Measurements from ENCODE around the gene ZSCAN21. TPM values are rescaled to one million over a fixed set of nuclear protein-coding genes. Genes with fewer than 3 reads are reported as not detected.

The ZSCAN21 gene
- total RNA-seq, 2 experiments from 2014 or later, result 5.6 to 7.5 TPM

DNA sequence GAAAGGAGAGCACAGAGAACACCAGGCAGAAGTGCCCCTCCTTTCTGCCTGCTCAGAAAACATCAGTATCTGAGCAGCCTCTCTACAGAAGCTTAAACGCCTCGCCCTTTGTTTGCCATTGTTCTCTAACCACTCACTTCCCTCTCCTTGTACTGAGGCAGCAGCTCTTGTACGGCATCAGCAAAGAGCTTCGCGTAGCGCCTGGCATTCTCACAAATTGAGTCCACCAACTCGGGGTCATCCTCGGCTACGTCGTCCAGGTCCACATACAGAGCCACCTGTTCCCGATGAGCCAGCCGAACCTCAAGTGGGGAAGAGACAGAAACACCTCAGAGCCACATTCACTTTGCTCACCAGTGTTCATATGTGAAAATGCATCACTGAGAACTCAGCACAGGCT, 49.9 kb downstream of the ZSCAN21 start:
- Histone ChIP-seq H3K9me3 (ENCODE audit: low read length) (no peaks in the 10 kb centered on the region), H3K4me1 (ENCODE audit: insufficient read depth, low read length, poor library complexity, severe bottlenecking) (peaks cover 25% of the 10 kb centered on the region), H3K27ac (ENCODE audit: low read depth, low read length, poor library complexity, severe bottlenecking) (no peak overlapping the region), H3K4me3 (ENCODE audit: low read depth, low read length, poor library complexity, severe bottlenecking) (peak overlapping the region; percentile 90), H3K79me2 (ENCODE audit: insufficient read depth, low read depth, low read length) (peaks cover 56% of the 10 kb centered on the region), H3K9me2 (ENCODE audit: insufficient read depth, low read length) (no peaks in the 10 kb centered on the region), H2AFZ (ENCODE audit: low read length) (no peak overlapping the region), H3K4me2 (ENCODE audit: low read length) (peak overlapping the region; percentile 79), H4K20me1 (ENCODE audit: insufficient read depth, low read length) (peaks cover 38% of the 10 kb centered on the region), H3K36me3 (ENCODE audit: insufficient read depth, low read length) (peaks cover 64% of the 10 kb centered on the region)
- ChIA-PET CTCF (ENCODE audit: unreplicated experiment) (no interaction called here), POLR2A (interaction anchor here (0.7 kb wide), 1 partner anchor 713 kb away, joined by 3 read pairs; no protein-coding TSS in a partner anchor)
- BruUV-seq (replicated peaks), result no TSS peak
- intact Hi-C loops (cut with micrococcal nuclease; ENCODE audit: unreplicated experiment), result no loop called here
- TF ChIP-seq EZH2phosphoT487 (IDR thresholded peaks at IDR 0.05; ENCODE audit: borderline replicate concordance, low read depth, low read length) (no peak), CTCF (conservative IDR thresholded peaks at IDR 0.05; ENCODE audit: low read length) (no peak)
- DNase-seq (ENCODE audit: low spot score), result no peak

GRCh38 chr7:100100420-100101015, 50.9 kb downstream of the ZSCAN21 start:
- H4K20me1 ChIP-seq (ENCODE audit: insufficient read depth, low read length), result peaks cover 33% of the 10 kb centered on the region
- intact Hi-C loops (cut with micrococcal nuclease; ENCODE audit: unreplicated experiment), result loop anchor here (1.0 to 2.0 kb wide), 2 partner anchors 19 to 26 kb away; partner anchors contain the start of genes CNPY4, MBLAC1 and TAF6
- H3K4me2 ChIP-seq (ENCODE audit: low read length), result peak overlapping the region; percentile 79
- peak overlapping the region; percentile 92 for H3K27ac ChIP-seq (ENCODE audit: low read depth, low read length, poor library complexity, severe bottlenecking)
- no peaks in the 10 kb centered on the region for H3K9me2 ChIP-seq (ENCODE audit: insufficient read depth, low read length)
- H2AFZ ChIP-seq (ENCODE audit: low read length), result no peak overlapping the region
- peaks cover 58% of the 10 kb centered on the region for H3K36me3 ChIP-seq (ENCODE audit: insufficient read depth, low read length)
- ChIA-PET POLR2A (interaction anchor here (0.6 to 2.5 kb wide), 6 partner anchors 11 to 42 kb away, joined by 4 to 22 read pairs (median 8); partner anchors contain the start of genes COPS6 and MBLAC1), CTCF (ENCODE audit: unreplicated experiment) (interaction anchor here (0.6 kb wide), 1 partner anchor 32 kb away, joined by 4 read pairs; no protein-coding TSS in a partner anchor)
- peaks cover 25% of the 10 kb centered on the region for H3K4me1 ChIP-seq (ENCODE audit: insufficient read depth, low read length, poor library complexity, severe bottlenecking)
- H3K9me3 ChIP-seq (ENCODE audit: low read length), result no peaks in the 10 kb centered on the region
- no TSS peak for BruUV-seq (replicated peaks)
- peak; percentile 94 for DNase-seq (ENCODE audit: low spot score)
- H3K79me2 ChIP-seq (ENCODE audit: insufficient read depth, low read depth, low read length), result peaks cover 51% of the 10 kb centered on the region
- TF ChIP-seq CTCF (conservative IDR thresholded peaks at IDR 0.05; ENCODE audit: low read length) (no peak), EZH2phosphoT487 (IDR thresholded peaks at IDR 0.05; ENCODE audit: borderline replicate concordance, low read depth, low read length) (no peak)
- peak overlapping the region; percentile 90 for H3K4me3 ChIP-seq (ENCODE audit: low read depth, low read length, poor library complexity, severe bottlenecking)
